Islet of Langerhans (tissue), 1 donor: ENCODE data around the gene FRRS1L.
A peak's percentile ranks its signal among the peaks of the same experiment; 100 is the strongest.

Experiments used
- FAIRE-seq: peaks from one replicate; lab custom pipeline; 2011; peaks lifted over from hg19 to GRCh38; lab: Jason Lieb, UNC

The FRRS1L gene, protein sequence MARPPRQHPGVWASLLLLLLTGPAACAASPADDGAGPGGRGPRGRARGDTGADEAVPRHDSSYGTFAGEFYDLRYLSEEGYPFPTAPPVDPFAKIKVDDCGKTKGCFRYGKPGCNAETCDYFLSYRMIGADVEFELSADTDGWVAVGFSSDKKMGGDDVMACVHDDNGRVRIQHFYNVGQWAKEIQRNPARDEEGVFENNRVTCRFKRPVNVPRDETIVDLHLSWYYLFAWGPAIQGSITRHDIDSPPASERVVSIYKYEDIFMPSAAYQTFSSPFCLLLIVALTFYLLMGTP

DNA sequence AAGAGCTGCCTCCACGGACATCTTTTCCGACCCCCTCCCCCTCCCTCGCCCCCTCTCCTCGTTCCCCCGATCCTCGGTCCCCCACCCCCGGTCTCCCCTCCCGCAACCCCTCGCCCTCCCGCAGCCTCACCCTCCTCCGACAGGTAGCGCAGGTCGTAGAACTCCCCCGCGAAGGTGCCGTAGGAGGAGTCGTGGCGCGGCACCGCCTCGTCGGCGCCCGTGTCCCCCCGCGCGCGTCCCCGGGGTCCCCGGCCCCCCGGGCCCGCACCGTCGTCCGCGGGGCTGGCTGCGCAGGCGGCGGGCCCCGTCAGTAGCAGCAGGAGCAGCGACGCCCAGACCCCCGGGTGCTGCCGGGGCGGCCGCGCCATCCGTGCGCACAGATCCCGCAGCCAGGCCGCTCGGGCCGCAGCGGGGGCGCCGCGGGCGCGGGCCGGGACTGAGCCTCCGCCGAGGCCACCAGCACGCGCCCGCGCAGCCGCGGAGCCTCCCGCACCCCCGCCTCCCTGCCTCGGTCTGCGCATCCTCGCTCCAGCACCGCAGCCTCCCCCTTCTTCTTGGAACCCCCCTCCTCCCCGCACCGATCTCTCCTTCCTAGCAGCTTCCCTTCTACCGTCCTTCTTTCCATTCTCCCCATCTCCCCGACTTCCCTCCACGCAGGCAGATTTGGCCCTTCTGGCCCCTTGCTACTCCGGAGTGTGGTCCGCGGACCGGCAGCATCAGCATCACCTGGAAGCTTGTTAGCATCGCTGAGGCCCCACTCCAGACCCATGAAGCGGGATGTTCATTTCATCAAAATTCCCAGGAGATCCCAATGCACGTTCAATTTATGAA lies at the start of gene FRRS1L:
TSS of gene FRRS1L (minus strand) at position 479 of the 831 bp plus-strand sequence. CDS start at position 368, 111 bp downstream.
- FAIRE-seq: no peak

GRCh38 chr9:109214414-109214813 lies 47.4 kb upstream of the FRRS1L start:
- no peak for FAIRE-seq

- peak; percentile 43 for FAIRE-seq
Measured at GRCh38 chr9:109213285-109214121, 46.5 kb upstream of the FRRS1L start.

- FAIRE-seq: no peak
Measured at GRCh38 chr9:109212768-109213167, 45.7 kb upstream of the FRRS1L start.

GRCh38 chr9:109206670-109207069 lies 39.6 kb upstream of the FRRS1L start:
- no peak for FAIRE-seq

DNA sequence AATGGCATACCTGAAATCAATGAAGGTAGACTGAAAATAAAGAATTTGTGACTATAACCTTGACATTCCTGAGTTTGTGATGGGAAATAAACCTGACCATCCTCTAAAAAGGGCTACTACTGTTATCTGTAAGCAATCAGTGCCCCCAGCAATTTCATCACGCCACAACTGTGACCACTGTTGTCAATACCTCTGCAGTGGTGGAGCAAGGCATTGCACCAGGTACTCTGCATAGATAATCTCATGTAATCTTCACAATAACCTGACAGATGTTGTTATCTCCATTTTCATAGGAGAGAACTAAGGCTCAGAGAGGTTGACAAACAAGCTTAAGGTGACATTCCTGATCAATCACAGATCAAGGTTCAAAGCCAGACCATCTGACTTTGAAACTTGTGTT lies 38.5 kb upstream of the FRRS1L start:
- FAIRE-seq: no peak

- FAIRE-seq: no peak
Measured at GRCh38 chr9:109203761-109204360, 36.8 kb upstream of the FRRS1L start.

- no peak for FAIRE-seq
Measured at GRCh38 chr9:109199676-109200075, 32.6 kb upstream of the FRRS1L start.

GRCh38 chr9:109198736-109199382 lies 31.8 kb upstream of the FRRS1L start:
- no peak for FAIRE-seq

- no peak for FAIRE-seq
Measured at GRCh38 chr9:109193974-109194556, 27.0 kb upstream of the FRRS1L start.

- FAIRE-seq: no peak
Measured at GRCh38 chr9:109192732-109193361, 25.8 kb upstream of the FRRS1L start.

- no peak for FAIRE-seq
Measured at GRCh38 chr9:109191746-109192145, 24.7 kb upstream of the FRRS1L start.

GRCh38 chr9:109190151-109190550 lies 23.1 kb upstream of the FRRS1L start:
- FAIRE-seq: no peak

- no peak for FAIRE-seq
Measured at GRCh38 chr9:109186857-109187520, 19.9 kb upstream of the FRRS1L start.

DNA sequence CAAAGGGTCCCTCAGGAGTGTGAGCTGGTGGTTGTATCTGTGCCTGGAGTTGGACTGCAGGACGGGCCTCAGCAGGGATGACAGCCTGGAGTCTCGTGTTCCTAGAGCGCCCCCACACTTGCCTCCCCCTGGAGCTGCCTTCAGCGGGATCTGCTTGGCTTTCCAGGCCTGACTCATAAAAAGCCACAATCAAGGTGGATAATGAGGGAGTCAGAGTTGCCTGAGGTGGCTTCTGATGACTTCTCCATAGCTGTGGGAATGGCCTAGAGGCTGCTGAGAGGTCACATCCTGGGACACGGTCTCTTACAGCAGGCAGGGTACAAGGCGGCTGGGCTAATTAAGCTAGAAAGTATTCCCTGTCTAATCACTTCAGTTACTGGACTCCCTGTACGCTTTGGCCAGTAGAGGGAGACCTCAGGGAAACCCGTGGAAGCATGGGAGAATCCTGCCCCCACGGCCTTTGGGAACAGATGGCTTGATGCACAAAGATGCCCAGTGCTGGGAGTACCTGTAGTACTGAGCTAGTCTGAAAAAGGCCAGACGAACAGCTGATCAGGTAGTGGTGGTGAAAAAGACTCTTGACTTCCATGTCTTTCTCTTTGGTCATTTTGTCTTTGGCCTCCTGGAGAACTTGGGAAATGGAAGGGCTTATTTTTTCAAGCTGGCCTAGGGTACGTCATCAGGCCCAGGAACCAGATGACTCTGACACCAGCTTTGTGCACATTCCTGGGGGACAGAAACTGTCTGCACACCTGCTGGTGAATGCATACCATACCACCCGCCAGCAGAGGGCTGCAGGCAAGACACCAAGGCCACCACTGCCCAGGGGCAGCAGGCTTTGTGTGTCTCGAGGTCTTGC lies 16.1 kb upstream of the FRRS1L start:
- no peak for FAIRE-seq

DNA sequence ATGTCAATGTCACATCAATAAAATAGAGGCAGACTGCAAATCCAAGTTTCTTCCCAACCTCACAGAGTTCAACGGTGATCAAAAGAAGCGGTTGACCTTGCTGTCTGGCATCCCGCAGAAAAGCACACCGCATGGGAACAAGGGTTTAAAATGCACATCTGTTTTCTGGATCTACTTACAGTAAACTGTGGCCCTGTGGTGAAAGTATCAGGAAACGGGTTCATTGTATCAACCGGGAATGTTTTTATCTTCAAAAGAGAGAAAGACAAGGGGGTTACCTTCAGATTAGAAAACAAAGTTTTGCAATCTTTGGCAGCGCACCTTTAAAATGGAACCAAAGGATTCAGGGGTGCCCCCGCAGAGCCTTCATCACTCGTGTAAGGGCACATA lies 15.5 kb upstream of the FRRS1L start:
- FAIRE-seq: no peak

DNA sequence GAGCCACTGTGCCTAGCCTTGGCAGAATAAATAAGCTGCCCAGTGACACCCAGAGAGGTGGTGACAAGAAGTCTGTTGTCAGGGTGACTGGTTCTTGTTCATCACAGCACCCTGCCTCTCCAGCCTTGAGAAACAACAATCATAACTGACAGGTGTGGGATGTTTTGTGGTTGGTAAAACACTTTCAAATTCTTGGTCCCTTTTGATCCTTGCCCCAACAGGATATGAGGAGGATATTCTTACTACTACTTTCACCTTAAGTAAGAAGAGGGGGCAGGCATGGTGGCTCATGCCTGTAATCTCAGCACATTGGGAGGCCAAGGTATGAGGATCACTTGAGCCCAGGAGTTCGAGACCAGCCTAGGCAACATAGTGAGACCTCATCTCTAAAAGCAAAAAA lies 14.2 kb upstream of the FRRS1L start:
- no peak for FAIRE-seq

- FAIRE-seq: no peak
Measured at GRCh38 chr9:109179801-109180523, 12.9 kb upstream of the FRRS1L start.

DNA sequence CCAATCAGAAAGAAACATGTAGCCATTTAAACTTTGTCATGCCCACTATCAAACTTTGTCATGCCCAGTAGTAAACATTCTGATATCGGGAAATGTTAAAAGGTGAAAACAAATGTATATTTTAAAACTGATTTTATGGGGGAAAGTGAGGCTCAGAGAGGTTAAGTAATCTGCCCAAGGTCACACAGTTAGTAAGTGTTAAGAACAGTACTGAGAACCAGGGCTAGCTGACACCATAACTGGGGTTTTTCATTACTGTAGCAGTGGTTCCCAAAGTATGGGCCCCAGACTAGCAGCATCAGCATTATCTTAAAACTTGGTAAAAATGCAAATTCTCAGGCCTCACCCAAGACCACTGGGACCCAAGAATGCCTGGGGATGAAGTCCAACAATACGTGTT lies 9.9 kb upstream of the FRRS1L start:
- no peak for FAIRE-seq
